ENCODE data around the gene VDAC1. TPM values are rescaled to one million over a fixed set of nuclear protein-coding genes. Genes with fewer than 3 reads are reported as not detected.
A peak's percentile ranks its signal among the peaks of the same experiment; 100 is the strongest.

Gene VDAC1
- polyA plus RNA-seq, 10 donors: 194 to 257 (median 229) TPM

DNA sequence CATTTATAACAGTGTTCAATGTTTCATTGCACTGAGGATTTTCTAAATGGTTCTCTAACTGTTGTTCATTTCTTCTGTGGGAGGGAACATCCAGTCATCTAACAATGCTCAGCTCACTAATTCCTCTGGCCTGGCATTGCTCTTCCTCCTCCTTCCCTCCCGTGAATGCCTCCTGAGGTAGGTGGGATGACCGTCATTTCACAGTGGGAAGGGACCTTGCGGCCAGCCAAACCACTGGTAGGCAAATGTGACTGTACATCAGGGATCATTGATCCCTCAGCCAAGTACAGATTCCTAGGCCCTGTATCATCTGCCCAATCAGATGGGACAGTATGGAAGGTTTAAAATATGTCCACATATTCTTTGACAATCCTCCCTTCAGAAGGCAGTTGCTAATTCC is 23.7 kb upstream of the VDAC1 start:
- no peak for DNase-seq

DNA sequence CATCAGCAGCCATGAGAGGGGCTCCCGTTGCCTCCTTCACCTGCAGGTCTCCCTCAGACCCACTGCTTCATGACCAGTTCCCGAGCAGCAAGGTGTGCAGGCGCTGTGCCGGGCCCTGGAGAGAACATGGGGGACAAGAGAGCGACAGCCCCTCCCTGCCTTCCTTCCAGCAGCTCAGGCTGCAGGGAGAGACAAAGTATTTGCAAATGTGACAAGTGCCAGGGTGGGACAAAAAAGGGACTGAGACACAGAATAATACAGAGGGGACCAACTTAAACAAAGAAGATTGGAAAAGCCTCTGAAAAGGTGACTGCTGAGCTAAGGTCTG is 22.5 kb upstream of the VDAC1 start:
- no peak for DNase-seq

DNA sequence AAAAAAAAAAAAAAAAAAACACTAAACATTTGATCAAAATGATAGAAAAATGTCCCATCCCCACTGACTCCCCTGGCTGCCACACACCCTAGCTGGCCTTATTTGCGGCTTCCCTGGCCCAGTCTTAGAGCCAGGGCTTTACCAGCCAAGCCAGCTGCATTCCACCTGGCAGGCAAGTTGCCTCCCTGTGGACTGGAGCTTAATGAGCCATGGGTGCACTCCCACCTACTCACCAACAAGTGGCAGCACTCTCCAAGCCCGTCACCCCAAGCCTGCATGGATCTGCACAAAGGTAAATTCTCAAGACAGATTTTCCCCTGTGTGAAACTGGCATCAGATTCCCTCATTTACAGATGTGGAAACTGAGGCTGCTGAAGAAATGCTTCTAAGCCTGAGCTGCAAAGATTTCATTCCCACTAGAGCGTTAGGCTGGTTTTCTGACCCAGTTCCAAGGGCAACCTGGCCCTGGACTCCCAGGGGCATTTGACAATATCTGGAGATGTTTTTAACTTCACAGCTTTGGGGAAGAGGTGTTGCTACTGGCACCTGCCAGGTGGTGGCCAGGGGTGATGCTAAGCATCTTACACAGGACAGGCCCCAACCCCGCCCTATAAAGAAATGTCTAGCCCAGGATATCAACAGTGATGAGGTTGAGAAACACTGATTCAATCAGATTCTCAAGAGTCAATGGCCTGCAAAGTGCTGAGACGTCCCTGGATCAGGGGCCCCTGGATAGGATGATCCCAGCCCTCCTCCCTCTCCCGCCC is 21.9 kb upstream of the VDAC1 start:
- DNase-seq: peak in 1 of 3 donors; percentile 15

DNA sequence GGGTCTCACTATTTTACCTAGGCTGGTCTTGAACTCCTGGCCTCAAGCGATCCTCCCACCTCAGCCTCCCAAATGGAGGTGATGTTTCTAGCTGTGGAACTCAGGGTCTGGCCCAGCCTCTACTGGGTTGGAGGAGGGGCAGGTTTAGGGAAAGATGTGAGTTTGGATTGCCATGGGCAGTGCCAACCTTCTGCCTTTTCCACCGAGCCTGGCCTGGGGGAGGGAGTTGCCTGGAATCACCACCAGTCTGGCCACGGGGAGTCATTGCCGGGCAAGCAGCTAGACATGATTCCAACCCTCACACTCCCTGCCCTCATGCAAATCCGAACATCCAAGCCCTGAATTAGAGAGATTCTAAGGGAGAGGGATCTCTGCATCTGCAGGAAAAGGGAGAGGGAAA is 21.0 kb upstream of the VDAC1 start:
- DNase-seq: no peak

DNA sequence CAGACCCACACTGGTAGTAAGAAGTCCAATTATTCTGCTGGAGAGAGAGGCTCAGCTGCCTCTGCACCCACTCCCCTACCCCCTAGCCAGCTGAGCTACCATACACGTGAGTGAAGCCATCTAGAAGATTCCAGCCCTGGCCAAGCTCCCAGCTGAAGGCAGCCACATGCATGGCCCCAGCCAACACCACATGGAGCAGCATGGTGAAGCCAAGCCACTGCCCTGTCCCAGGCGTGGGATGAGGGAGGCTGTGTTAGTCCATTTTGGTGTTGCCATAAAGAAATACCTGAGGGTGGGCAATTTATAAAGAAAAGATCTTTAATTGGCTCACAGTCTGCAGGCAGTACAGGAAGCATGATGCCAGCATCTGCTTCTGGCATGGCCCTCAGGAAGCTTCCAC is 20.0 kb upstream of the VDAC1 start:
- no peak for DNase-seq

DNA sequence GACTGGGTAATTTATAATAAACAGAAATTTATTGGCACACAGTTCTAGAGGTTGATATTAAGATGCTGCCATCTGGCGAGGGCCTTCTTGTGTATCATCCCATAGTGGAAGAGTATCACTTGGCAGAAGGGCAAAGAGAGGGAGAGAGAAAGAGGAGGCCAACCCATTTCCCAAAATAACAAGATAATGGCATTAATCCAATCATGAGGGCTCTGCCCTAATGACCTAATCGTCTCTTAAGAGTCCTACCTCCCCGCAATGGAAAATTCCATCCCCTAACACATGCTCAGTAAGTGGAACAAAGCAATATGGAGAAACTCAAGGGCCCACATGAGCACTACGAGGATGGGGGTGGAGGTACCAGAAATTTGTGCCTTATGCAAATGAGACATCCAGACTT is 17.6 kb upstream of the VDAC1 start:
- DNase-seq: no peak

DNA sequence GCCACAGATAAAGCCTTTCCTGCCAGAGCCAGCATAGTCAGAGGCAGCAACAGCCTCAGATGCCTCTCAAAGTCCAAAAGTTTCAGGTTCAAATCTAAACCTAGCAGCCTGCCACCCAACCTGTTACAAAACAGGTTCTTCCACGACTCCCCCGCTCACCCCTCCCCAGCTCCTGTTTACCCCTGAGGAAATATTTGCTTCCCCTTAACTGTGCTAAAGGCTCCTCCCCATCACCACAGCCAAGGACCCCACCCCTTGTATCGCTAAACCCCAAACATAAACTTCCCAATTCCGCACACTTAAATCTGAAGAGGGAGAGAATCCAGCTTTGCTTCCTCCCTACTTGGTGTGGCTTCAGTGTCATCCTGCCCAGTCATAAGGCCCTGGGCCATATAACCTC is 15.4 kb upstream of the VDAC1 start:
- DNase-seq: no peak

DNA sequence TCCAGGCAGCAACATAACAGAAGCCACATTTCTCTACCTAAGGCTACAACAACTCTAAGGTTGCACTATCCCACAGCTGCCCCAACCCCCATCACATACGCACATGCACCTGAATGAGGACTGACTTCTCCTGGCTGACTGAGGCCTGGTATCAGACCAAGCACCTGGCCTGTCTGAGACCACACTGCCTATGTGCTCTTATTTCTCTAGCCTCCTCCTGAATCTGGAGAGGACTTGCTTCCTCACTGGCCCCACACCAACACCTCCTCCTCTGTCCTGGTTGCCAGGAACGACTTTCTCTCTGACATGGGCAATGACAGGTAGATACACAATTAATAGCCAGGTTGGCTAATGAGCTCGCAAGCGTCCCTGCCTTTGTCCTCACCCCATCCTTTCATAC is 14.9 kb upstream of the VDAC1 start:
- no peak for DNase-seq

DNA sequence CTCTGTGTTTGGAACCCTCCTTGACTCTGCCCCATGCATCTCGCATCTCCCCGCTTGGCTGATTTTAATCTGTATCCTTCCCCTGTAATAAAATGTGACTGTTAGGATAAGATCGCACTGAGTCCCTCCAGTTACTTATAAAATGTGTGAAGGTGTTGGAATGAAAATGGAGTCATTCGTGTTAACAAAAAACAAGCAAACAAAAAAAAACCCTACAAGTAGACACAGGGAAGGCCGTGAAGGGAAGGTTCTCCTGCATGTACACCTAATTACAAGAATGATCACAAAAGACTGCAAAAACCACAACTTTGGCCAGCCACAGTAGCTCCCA is 14.2 kb upstream of the VDAC1 start:
- DNase-seq: no peak

DNA sequence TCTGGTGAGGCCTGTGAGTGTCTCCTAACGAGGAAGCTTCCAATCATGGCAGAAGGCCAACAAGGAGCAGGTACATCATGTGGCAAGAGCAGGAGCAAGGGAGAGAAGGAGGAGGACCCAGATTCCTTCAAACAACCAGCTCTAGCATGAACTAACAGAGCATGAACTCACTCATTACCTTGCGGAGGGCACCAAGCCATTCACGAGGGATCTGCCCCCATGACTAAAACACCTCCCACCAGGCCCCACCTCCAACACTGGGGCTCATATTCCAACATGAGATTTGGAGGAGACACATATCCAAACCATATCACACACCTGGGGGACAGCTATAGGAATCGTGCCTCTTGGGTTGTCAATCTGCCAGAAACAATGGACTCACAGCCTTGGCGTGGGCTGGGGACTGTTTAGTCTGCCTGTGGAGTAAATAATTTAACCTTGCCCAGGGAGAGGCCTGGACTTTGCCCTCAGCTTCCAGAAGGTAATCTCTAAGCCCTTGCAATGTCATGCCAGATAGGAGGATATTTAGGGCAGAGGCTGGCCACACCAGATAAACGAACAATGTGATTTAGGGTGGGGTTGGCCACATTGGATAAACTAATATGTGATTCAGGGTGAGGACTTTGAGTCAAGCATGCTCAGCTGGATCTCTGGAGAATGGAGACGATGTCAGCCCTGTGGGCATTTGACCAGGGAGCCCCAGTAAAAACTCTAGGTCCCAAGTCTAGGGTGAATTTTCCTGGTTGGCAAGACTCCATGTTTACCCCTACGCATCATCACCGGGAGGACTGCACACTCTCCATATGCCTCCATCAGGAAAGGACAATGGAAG is 13.6 kb upstream of the VDAC1 start:
- DNase-seq: no peak

DNA sequence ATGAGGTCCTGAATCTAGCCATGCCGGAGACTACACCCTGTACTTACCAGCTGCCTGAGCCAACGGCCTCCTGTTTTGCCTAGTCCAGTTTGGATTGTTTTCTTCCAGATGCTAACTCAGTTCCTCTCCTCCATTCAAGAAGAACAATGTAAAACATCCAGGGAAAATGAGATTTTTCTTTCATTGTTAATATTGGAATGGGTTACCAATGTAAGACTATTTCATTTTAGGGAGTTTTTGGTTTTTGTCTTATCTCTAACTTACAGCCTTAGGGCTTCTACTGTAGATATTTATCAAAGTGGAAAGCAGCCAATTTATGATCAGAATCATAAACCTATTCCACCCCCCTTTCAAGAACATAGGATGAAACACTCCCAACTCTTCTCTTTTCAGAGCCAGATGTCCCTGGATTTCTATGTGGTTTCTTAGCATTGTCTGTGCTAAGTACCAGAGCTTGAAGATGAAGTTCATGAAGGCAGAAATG is 3.5 kb upstream of the VDAC1 start:
- DNase-seq: no peak

DNA sequence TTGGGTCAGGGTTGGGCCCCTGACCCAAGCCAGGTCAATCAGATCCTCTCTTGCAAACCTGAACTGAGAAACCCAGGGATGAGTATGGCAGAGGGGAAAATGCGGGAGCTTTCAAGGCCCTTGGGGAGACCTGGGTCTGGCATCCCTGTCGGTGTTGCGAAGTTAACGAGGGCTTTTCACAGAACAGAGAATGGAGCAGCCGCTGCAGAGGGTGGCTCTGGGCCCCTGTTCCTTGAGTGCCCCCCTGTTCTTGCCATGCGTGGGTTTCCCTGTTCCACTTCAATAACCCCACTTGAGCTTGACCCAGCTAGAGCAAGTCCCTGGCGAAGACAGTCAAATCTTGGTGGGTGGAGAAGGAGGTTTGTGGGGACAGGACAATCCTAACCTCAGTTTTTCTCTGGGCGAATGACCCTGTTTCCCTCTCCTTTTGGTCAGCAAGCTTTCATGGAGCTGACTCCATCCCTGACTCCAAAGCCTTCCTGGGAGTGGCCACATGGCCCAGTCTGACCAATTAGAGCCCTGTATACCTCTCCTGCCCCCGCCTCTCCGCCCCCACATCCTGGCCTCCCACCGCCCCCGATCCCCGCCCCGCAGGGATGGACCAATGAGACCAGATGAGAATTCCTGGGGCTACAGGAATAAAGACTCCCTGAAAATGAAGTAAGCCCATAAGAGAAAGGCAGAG is 2.9 kb upstream of the VDAC1 start:
- DNase-seq: peak in 1 of 3 donors; percentile 38

DNA sequence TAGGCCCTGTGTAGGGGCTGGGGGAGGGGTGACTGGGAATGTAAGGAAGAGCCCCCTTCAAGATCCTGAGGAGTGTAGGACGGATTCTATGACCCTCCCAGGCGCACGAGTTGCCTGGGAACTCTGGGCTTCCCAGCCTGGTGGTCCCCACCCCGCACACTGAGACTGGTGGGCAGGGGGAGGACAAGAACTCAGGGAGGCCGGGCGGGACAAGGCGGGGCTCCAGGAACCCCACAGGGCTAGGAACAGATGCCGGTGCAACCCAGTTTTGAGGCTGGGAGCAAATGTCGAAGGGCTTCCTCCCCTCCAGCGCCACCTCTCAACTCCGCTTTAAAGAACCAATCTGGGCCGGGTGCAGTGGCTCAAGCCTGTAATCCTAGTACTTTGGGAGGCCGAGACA is 1.3 kb upstream of the VDAC1 start:
- no peak for DNase-seq

DNA sequence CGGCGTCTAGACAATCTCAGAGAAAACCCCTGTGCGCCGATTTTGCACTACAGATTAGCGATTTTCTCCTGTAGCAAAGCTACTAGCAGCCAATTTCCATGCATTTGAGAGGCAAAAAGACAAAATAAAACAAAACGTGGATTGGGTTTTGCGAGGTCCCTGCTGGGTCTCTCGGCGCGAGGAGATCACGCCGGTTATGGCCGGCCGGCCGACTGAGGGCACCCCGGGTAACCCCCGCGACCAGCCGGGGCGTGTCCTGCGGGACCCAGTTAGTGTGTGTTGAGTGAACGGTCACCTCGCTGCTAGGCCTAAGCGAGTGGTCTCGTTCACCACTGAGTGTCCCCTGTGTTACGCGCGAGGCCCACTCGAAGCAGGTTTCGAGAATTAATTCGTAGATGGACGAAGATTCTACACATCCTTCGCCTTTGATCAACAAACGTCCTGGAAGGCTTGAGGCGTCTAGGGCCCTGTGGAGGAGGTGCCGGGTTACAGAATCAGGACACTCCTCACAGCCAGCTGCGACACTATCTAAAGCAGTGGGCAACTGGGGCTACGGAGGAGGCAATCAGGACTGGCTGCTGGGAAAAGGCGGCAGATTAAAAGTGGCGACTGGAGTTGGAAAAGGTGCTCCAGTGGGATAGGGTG is 764 bp upstream of the VDAC1 start:
- DNase-seq: no peak

DNA sequence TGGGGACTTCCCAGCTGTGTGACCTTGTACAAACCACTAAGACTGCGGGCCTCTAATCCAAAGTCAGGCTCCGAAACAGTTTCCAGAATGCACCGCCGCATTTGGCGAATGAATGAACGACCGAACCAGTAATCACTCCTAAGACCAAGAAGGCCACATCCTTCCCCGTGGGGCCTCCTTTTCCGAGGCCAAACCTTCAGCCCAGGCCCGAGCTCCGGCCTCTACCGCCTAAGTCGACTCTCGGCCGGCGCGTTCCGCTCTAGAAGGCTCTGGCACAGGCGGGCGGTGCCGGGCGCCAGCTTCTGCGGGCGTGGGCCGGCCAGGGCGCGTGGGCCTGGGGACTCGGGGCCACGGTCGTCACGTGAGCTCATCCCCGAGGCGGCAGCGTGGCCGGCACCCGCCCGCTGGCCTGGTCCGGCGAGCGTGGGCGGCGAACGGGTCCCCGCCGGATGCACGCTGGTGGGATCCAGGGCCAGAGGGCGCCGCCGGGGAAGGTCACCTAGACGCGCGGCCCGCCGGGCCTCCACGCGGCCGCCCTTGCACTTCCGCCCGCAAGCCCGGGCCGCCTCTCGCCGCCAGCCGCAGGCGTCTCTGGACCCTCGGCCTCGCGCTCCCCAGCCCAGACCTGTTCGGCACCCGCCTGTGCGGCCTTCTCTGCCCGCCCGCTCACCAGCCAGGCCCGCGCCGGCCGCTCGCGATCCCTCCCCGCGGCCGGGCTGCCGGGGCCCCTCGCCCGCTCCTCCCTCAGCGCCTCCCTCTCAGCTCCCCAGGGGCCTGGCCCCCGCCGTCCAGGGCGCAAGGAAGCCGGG is 754 bp downstream of the VDAC1 start:
- DNase-seq: peak in 2 of 3 donors; percentile 59 to 88

DNA sequence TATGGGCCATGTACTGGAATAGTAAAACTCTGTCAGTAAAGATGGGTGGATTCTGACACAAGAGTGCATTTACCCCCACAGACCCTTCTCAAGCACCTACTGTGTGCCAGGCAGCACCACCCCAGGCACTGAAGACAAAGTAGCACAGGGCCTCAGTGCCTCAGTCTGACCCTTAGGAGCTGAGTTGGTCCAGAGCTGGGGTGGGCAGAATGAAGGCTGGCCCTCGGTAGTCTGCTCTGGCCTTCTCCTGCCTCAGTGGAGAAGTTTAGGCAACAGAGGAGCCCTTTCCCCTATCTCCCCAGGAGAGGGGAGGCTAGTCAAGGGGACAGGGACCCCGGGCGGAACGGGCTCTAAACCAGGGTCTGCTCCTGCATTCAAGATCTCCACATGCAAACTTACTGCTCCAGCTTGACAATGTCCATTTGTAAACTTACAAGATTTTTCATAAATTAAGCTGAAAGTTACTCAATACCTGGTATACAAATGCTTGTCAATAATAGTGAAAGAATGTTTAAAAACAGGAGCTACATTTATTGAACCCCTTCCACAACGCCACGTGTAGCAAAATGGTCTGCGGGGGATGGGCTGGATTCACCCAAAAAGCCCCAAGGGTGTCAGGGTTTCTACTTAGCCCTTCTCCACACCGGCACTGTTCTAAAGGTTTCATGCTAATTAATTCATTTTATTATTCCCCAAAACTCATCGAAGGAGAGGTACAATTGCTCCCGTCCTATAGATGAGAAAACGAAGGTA is 1.5 kb downstream of the VDAC1 start:
- no peak for DNase-seq

DNA sequence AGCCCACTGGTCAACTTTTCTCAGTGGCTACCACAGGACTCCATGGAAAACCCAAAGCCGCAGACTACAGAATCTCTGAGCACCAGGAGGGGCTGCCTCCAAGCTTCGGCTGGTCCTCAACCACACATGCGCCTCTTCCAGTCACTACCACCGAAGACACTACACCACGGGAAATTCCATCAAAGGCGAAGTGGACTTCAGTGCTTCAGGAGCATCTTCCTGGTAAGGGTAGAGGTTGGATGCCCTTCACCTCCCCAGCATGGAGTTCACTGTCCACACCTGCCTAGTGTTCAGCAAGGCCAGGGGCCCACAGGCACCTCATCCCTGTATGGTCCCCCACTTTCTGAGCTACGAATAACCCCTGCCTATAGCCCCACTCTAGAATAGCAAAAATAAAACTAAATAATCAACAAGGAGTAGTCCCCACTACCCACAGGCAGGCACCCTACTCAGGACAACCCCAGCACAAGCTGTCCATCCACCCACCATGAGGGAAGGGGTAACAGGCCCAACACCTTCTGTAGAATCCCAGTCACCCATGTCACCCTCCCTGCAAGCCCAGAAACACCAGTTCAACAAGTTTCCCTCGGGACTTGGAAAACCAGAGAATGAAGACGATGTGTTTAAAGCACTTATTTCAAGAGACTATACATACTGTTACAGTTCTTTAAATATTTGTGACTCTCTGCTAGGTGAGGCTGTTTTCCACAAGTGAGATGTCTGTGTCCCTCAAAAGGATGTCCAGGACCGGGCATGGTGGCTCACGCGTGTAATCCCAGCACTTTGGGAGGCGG is 2.6 kb downstream of the VDAC1 start:
- no peak for DNase-seq

DNA sequence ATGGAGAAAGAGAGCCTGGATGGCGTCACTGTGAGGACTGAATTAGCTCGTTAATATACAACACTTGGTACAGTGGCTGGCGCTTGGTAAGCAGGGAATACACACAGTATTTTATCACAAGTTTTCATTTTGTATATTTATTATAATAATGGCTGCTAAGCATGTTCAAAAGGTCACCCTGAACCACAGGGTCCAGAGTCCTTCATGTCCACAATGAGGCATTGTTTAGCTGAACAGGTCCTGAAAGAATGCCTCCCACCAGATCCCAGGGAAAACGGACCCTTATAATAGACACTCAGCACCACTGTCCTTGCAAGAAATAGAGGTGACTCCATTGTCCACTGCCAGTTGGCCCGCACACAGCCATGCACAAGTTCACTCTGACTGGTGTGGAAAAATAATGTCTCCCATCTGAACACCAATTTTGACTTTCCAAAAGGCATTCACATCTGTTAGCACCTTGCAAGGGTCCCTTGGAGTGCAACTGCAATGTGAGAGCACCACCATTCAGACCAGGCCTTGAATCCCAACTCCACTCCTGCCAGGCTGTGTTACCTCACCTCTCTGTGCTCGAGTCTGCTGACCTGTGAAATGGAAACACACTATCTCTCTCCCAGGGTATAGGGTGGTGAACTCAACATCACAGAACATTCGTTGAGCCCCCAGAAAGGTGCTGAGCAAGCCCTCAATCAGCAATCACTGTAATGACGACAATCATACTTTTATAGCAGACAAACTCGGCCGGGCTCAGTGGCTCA is 3.9 kb downstream of the VDAC1 start:
- DNase-seq: no peak

DNA sequence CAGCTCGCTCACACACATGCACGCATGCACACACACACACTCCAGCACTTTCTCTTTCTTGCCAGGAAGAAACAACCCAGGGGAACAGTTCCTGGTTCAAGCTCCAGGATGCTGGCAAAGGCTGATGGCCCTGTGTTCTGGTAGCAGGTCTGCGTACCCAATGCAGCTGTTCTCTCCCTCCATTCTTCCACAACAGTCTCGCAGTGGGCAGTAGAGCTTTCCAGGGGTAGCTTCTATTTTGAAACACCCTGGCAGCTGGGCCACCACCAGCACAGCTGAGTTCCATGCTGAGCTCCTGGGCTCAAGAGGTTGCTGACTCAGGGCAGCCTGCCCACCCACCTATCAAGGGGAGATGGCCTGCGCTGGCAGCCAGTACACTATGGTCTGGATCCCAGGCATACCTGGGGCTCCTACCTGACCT is 4.7 kb downstream of the VDAC1 start:
- DNase-seq: peak; percentile 43 to 60 (median 51)
